Lung microvascular endothelial cell (primary cell): ENCODE measurements around the gene ANO2. TPM values are rescaled to one million over a fixed set of nuclear protein-coding genes. Genes with fewer than 3 reads are reported as not detected.

Source experiments
- DNase-seq, 2 donors: peaks; one replicate each; pipeline versions ENCODE4 v3.0.0 to v3.0.0-alpha.2; 2010; ENCODE audit warnings: low read depth in 2 of 2
- total RNA-seq: library from RNA; depleted of rRNA; stranded (reverse); fragments of >200 nt; gene quantifications from 2 replicates; pipeline ENCODE4 v1.2.1, GENCODE V29; 2014

ANO2 gene
- total RNA-seq, 1 donor from 2014 or later = 84.1 TPM

DNA sequence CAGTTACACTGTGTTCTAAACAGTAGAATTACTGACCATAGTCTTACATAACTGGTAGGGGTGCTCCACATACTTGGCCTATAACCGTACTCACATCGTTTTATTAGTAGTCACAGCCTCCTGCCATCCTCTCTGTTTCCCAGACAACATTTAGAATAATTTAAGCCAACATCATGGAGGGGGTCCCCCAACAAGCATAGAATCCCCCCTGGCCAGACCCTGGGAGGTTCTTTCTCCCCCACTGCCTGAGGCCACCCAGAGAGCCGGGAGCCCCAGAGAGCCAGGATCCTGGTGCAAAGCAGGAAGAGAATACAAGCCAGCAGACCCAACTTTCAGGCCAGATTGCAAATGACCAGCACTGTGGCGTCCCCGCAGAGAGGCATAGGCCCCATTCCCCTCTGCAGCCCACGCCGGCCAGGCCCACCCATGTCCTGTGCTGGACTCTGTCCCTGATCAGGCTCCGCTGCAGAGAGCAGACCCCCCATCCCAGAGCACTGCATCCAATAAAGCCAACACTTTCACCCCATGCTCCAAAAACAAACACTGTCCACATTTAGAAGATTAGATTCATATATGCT is 317.9 kb downstream of the ANO2 start:
- no peak for DNase-seq

GRCh38 chr12:5626151-5626550 is 318.9 kb downstream of the ANO2 start:
- no peak for DNase-seq

GRCh38 chr12:5624486-5625272 is 320.4 kb downstream of the ANO2 start:
- peak; percentile 63 to 70 for DNase-seq

DNA sequence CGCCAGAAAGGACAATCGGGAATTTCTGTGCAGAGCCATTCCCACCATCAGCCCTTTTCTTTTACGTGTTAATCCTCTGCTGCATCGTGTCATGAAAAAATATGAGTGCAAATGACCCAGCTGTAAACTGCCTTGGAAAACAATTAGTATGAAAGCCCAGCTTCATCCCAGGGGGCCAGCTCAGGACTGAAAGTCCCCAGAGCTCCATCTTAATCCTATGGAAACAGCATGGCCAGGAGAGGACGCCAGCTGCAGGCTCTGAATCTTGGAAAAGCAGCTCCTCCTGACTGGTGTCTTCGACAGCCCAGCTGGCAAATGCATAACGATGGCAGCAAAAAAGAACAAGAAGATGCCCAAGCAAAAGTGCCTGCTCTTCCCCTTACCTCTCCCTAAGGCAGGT is 321.6 kb downstream of the ANO2 start:
- DNase-seq = no peak

GRCh38 chr12:5622280-5622679 is 322.8 kb downstream of the ANO2 start:
- no peak for DNase-seq

DNA sequence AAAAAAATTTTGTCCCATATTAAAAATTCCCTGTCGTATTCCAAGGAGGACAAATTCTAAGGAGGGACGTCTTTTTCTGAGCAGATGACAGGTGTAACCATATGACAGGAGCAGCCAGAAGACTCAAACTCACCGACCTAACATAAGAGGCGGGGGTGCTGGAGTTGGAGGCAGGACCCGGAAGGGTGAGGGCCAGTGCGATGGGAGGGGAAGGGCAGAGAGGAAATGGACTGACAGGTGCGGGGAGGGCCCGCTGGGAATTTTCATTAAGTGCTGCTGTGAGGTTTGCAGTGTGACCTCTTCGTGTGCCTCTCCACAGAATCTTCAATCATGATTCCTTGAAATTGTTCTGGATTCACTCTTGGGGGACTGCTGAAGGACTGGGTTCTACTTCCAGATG is 323.7 kb downstream of the ANO2 start:
- DNase-seq = no peak

GRCh38 chr12:5620896-5621295 is 324.2 kb downstream of the ANO2 start:
- DNase-seq = no peak

GRCh38 chr12:5619628-5620027 is 325.4 kb downstream of the ANO2 start:
- peak in 1 of 2 donors; percentile 32 for DNase-seq

GRCh38 chr12:5616854-5617253 is 328.2 kb downstream of the ANO2 start:
- DNase-seq = no peak

GRCh38 chr12:5615760-5616159 is 329.3 kb downstream of the ANO2 start:
- no peak for DNase-seq

GRCh38 chr12:5614256-5614655 is 330.8 kb downstream of the ANO2 start:
- no peak for DNase-seq

DNA sequence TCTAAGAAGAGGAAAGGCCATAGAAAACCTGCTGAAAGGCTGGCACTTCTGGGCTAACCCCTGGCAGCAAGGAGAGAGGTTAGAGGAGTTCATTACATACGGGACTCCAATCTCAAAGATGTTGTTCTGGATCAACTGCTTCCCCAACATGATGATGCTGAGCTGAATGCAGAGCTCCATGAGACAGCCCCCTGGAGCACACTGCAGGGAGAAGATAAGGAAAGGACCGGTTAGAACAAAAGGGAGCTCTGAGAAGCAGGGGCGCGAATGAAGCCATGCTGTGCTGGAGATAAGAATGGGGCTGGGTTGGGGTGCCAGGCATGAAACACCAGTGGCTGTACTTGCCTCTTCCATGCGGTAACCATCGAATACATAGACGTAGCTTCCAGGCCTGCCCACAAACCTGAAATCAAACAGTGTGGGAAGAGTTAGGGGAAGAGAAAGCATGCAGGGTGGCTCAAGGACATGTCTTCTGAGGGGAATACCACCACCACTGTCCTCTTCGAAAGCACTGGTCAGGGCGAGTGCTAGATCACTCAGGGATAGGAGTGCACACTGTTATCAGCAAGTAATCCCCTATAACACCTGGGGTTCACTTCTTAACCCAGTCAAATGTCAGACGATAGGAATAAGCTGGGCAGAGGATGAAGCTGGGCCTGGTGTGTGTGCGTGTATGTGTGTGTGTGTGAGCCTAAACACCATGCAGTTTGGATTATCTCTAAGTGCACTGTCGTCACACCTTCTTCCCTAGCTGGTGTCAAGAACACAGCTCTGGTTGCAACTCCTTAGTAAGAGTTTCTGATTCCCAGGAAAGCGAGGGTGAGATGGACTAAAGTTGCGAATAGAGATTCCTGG is 332.3 kb downstream of the ANO2 start:
- DNase-seq = no peak

GRCh38 chr12:5611162-5611561 is 333.9 kb downstream of the ANO2 start:
- no peak for DNase-seq

DNA sequence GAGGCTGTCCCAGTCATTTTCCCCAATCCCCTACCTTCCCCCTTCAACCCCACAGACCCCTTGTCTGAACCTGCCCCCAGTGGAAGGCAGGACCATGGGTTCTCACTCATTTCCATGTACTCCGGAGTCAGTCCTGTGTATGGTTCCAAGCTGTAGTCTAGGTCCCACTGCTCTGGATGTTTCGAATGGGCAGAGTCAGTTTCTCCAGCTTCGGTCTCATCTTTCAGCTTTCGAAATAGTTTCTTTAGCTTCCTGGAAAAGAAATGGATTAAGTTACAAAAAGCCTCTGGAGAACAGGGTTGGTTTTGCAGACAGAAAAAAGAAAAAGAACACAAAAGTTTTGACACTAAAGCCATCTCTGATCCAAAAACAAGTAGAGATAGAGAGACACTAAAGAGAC is 345.7 kb downstream of the ANO2 start:
- DNase-seq = no peak

- DNase-seq = no peak
Measured at GRCh38 chr12:5593998-5594397, 351.1 kb downstream of the ANO2 start.

DNA sequence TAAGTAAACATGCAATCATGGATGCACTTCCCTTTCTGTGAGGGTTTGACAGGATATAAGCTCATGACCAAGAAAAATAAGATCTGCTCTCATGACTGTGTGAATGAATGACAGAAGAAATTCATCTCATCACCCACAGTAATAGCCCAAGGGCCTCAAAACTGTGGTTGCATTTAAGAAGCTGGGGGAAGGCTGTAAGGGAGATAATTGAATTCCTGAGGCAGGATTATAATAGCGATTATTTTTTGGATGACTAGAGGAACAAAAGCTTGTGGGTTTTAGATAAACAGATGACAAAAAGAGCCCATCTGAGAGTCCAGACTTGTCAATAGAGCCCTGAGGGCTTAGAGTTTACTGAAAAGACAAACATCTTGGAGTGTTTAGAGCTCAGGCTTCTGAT is 352.0 kb downstream of the ANO2 start:
- no peak for DNase-seq

- DNase-seq = no peak
Measured at GRCh38 chr12:5592310-5592709, 352.7 kb downstream of the ANO2 start.

DNA sequence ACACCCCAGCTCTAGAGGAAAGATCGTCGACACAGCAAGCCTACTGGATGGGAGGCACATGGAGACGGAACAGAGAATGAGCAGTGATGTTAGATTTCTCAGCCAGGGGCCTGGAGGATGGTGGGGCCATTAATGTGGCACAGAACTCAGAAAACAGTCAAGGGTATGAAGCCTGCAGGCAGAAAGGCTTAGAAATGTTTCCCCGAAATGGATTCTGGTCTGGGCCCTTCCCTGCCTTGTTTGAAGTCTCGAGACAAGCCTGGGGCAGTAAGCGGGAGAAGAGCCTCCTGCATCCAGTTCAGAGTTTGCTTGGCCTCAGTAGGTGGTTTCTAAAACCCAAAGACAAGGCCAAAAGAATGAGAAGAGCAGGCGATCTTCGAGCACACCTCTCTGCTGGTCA is 354.7 kb downstream of the ANO2 start:
- DNase-seq = no peak

DNA sequence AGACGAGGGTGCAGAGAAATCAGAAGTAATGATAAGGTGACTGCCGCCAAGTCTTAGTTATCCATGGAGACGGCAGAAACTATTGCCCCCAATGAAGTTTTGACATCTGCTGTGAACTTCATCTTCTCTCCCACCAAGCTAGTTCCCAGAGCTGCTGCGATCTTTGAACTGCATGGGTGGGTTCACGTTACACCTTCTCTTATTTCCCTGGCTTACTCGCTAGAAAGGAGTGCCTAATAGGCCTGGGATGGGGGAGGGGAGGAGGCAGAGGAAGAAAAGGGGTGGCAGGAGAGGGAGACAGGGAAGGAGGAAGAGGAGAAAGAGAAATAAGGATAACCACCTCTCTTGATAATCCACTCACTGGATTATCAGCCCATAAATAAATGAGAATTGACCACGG is 356.0 kb downstream of the ANO2 start:
- no peak for DNase-seq

DNA sequence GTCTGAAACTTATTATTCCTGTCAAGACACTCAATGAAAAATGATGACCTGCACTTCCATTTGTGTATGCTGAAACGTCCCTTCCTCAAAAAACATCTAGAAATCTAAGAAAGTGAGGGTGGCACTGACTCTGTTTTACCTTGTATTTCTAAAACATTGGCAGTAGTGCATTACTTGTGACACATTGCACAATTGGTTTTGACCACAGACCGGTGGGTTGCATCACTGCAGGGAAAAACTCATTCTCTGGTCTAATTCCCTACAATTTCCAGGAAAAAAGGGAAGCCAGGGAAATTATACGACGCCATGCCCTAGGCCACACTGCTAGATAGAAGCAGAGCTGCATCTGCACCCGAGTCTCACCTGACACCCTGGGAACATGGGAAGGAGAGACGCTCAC is 356.5 kb downstream of the ANO2 start:
- no peak for DNase-seq

GRCh38 chr12:5588176-5588575 is 356.9 kb downstream of the ANO2 start:
- peak in 1 of 2 donors; percentile 42 for DNase-seq

DNA sequence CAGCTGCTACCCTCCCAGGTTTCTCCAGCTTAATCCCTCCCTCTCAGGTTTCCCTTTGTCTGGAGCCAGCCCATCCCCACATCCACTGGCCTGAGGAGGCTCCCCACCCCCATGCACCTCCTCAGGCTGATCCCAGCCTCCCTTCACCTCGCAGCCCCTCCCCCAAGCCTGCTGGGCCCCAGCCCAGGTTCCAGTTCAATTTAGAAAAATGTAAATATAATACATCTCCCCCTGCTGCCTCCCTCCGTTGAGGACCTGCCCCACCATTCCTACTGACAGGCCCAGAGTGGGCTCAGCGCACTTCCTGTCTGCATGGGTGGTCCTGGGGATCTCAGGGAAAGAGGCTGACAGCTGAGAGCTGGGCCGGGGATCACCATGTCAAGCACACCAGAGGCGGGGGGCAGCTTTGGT is 357.3 kb downstream of the ANO2 start:
- DNase-seq = no peak
